Trophoblast cell (in vitro differentiated cells and primary cell): ENCODE data around the gene ABLIM2.

Experiments used
- DNase-seq, 2 donors: peaks; one replicate each; pipeline ENCODE4 v3.0.0-alpha.2; 2016
- H2AFZ ChIP-seq: 2 replicates; pipeline ENCODE4 v1.6.1; 2013; ENCODE audit warnings: low read length, moderate library complexity, mild to moderate bottlenecking; ENCODE audit not compliant: insufficient read depth, poor library complexity
- H2AK5ac ChIP-seq: 2 replicates; pipeline ENCODE4 v1.6.1; 2013; ENCODE audit warnings: mild to moderate bottlenecking, low read length
- H2BK120ac ChIP-seq: 2 replicates; pipeline ENCODE4 v1.6.1; 2013; ENCODE audit warnings: low read length, mild to moderate bottlenecking, moderate library complexity; ENCODE audit not compliant: insufficient read depth, poor library complexity
- H2BK12ac ChIP-seq: 2 replicates; pipeline ENCODE4 v1.6.1; 2013; ENCODE audit warnings: mild to moderate bottlenecking, low read length, moderate library complexity
- H2BK5ac ChIP-seq: 2 replicates; pipeline ENCODE4 v1.6.1; 2013; ENCODE audit warnings: low read length, low read depth, moderate library complexity, mild to moderate bottlenecking; ENCODE audit not compliant: poor library complexity
- H3K14ac ChIP-seq: 2 replicates; pipeline ENCODE4 v1.6.1; 2013; ENCODE audit warnings: mild to moderate bottlenecking, low read length
- H3K18ac ChIP-seq: 2 replicates; pipeline ENCODE4 v1.6.1; 2013; ENCODE audit warnings: mild to moderate bottlenecking, low read length
- H3K23ac ChIP-seq: 2 replicates; pipeline ENCODE4 v1.6.1; 2013; ENCODE audit warnings: low read length
- H3K27ac ChIP-seq: 2 replicates; pipeline ENCODE4 v1.5.1; 2013; ENCODE audit warnings: low read depth, mild to moderate bottlenecking, inconsistent platforms, low read length, moderate library complexity
- H3K27me3 ChIP-seq: 2 replicates; pipeline ENCODE4 v1.6.1; 2013; ENCODE audit warnings: inconsistent platforms, mild to moderate bottlenecking, low read length, moderate library complexity; ENCODE audit not compliant: insufficient read depth
- H3K36me3 ChIP-seq, 2 experiments: 1 replicate in 1 of 2; 2 replicates in 1 of 2; pipeline ENCODE4 v1.6.1; 2013; ENCODE audit warnings: low read length in 2 of 2, mild to moderate bottlenecking in 2 of 2, moderate library complexity in 1 of 2; ENCODE audit not compliant: insufficient read depth in 2 of 2, control insufficient read depth in 1 of 2
- H3K4ac ChIP-seq: 2 replicates; pipeline ENCODE4 v1.6.1; 2013; ENCODE audit warnings: low read depth, mild to moderate bottlenecking, low read length, moderate library complexity
- H3K4me1 ChIP-seq, 2 experiments: 1 replicate in 1 of 2; 2 replicates in 1 of 2; pipeline ENCODE4 v1.6.1; 2013; ENCODE audit warnings: low read length in 2 of 2, mild to moderate bottlenecking in 2 of 2, moderate library complexity in 1 of 2; ENCODE audit not compliant: insufficient read depth in 2 of 2, control insufficient read depth in 1 of 2
- H3K4me2 ChIP-seq: 2 replicates; pipeline ENCODE4 v1.6.1; 2013; ENCODE audit warnings: inconsistent platforms, mild to moderate bottlenecking, low read length, moderate library complexity
- H3K4me3 ChIP-seq: 2 replicates; pipeline ENCODE4 v1.5.1; 2013; ENCODE audit warnings: mild to moderate bottlenecking, low read depth, low read length, inconsistent platforms
- H3K79me1 ChIP-seq: one replicate; pipeline ENCODE4 v1.6.1; 2013; ENCODE audit warnings: low read length
- H3K79me2 ChIP-seq: 2 replicates; pipeline ENCODE4 v1.6.1; 2013; ENCODE audit warnings: low read length, mild to moderate bottlenecking; ENCODE audit not compliant: control insufficient read depth, insufficient read depth, poor library complexity
- H3K9ac ChIP-seq: 2 replicates; pipeline ENCODE4 v1.6.1; 2013; ENCODE audit warnings: mild to moderate bottlenecking, low read length
- H3K9me3 ChIP-seq: 2 replicates; pipeline ENCODE4 v1.6.1; 2013; ENCODE audit warnings: low read depth, mild to moderate bottlenecking, control low read depth, inconsistent platforms, low read length; ENCODE audit not compliant: insufficient read depth
- H4K12ac ChIP-seq: 2 replicates; pipeline ENCODE4 v1.6.1; 2013; ENCODE audit warnings: low read depth, mild to moderate bottlenecking, low read length, moderate library complexity
- H4K8ac ChIP-seq: 2 replicates; pipeline ENCODE4 v1.6.1; 2013; ENCODE audit warnings: low read depth, mild to moderate bottlenecking, low read length, moderate library complexity
- H4K91ac ChIP-seq: one replicate; pipeline ENCODE4 v1.6.1; 2013; ENCODE audit warnings: low read depth, mild to moderate bottlenecking, low read length, moderate library complexity
- WGBS: extraction: QIAGEN DNeasy Blood & Tissue Kit; methylation state at CpG from one replicate; pipeline ENCODE4 v1.1.7; 2013; ENCODE audit warnings: missing lambda C conversion rate; ENCODE audit not compliant: insufficient read length, insufficient coverage; ENCODE audit errors: extremely low coverage; 5-methylcytosine and 5-hydroxymethylcytosine counted together

The ABLIM2 gene

GRCh38 chr4:7990807-7991459 is 167.7 kb downstream of the ABLIM2 start:
- Histone ChIP-seq H2AK5ac (no peak overlapping the region), H4K8ac (no peak overlapping the region), H3K79me1 (no peaks in the 10 kb centered on the region), H3K9me3 (peaks cover 2% of the 10 kb centered on the region), H3K4me2 (no peak overlapping the region), H2BK12ac (no peak overlapping the region), H3K4me3 (no peak overlapping the region), H4K12ac (no peak overlapping the region), H3K27me3 (no peaks in the 10 kb centered on the region), H4K91ac (no peak overlapping the region), H3K23ac (no peak overlapping the region), H2BK5ac (no peak overlapping the region), H3K14ac (no peak overlapping the region), H3K27ac (no peak overlapping the region), H3K9ac (no peak overlapping the region), H2AFZ (no peak overlapping the region), H3K79me2 (no peaks in the 10 kb centered on the region), H3K4me1 (no peaks in the 10 kb centered on the region), H2BK120ac (no peak overlapping the region), H3K36me3 (no peaks in the 10 kb centered on the region), H3K4ac (no peak overlapping the region), H3K18ac (no peak overlapping the region)
- no CpG with 5 or more reads among the region's 10 CpGs for WGBS
- no peak for DNase-seq

DNA sequence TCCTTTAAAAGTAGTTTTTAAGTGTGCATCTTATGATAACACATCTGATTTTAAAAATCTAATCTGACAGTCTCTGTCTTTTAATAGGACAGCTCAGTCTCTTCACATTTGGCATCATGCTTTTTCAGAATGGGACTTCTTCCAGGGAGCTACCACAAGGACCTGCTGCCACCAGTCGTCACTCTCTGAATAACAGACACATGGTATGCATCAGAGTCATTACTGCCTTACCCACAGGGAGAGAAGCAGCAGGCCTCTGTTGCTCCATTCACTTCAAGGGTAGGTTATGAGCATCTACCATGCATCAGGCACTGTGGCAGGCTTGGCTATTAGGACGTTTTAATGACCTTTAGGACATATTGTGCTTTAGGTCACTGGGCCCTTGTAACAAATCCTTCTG is 169.0 kb downstream of the ABLIM2 start:
- no peak overlapping the region for H2BK120ac ChIP-seq
- no peaks in the 10 kb centered on the region for H3K4me1 ChIP-seq
- H2BK12ac ChIP-seq: no peak overlapping the region
- no peak overlapping the region for H3K4ac ChIP-seq
- H3K79me2 ChIP-seq: no peaks in the 10 kb centered on the region
- H4K91ac ChIP-seq: no peak overlapping the region
- no peak overlapping the region for H2AK5ac ChIP-seq
- no peak overlapping the region for H2AFZ ChIP-seq
- no peaks in the 10 kb centered on the region for H3K79me1 ChIP-seq
- no peak overlapping the region for H4K12ac ChIP-seq
- no peak overlapping the region for H3K14ac ChIP-seq
- H3K4me2 ChIP-seq: no peak overlapping the region
- no peak overlapping the region for H3K18ac ChIP-seq
- WGBS: no CpG with 5 or more reads among the region's 2 CpGs
- no peak overlapping the region for H4K8ac ChIP-seq
- no peak overlapping the region for H3K4me3 ChIP-seq
- H2BK5ac ChIP-seq: no peak overlapping the region
- H3K9ac ChIP-seq: no peak overlapping the region
- no peak overlapping the region for H3K27ac ChIP-seq
- no peaks in the 10 kb centered on the region for H3K27me3 ChIP-seq
- DNase-seq: no peak
- no peaks in the 10 kb centered on the region for H3K9me3 ChIP-seq
- H3K36me3 ChIP-seq: no peaks in the 10 kb centered on the region
- H3K23ac ChIP-seq: no peak overlapping the region

- Histone ChIP-seq H4K12ac (no peak overlapping the region), H3K9ac (no peak overlapping the region), H2AK5ac (no peak overlapping the region), H2BK12ac (no peak overlapping the region), H3K23ac (no peak overlapping the region), H3K79me1 (no peaks in the 10 kb centered on the region), H3K4me1 (no peaks in the 10 kb centered on the region), H2BK120ac (no peak overlapping the region), H4K91ac (no peak overlapping the region), H3K4me2 (no peak overlapping the region), H3K14ac (no peak overlapping the region), H3K18ac (no peak overlapping the region), H2BK5ac (no peak overlapping the region), H3K4me3 (no peak overlapping the region), H3K27ac (no peak overlapping the region), H3K79me2 (no peaks in the 10 kb centered on the region), H3K9me3 (no peaks in the 10 kb centered on the region), H2AFZ (no peak overlapping the region), H4K8ac (no peak overlapping the region), H3K27me3 (no peaks in the 10 kb centered on the region), H3K36me3 (no peaks in the 10 kb centered on the region), H3K4ac (no peak overlapping the region)
- DNase-seq: peak in 1 of 2 donors; percentile 33
- no CpG with 5 or more reads among the region's 1 CpG for WGBS
Observed at GRCh38 chr4:7988437-7988836, 170.2 kb downstream of the ABLIM2 start.

DNA sequence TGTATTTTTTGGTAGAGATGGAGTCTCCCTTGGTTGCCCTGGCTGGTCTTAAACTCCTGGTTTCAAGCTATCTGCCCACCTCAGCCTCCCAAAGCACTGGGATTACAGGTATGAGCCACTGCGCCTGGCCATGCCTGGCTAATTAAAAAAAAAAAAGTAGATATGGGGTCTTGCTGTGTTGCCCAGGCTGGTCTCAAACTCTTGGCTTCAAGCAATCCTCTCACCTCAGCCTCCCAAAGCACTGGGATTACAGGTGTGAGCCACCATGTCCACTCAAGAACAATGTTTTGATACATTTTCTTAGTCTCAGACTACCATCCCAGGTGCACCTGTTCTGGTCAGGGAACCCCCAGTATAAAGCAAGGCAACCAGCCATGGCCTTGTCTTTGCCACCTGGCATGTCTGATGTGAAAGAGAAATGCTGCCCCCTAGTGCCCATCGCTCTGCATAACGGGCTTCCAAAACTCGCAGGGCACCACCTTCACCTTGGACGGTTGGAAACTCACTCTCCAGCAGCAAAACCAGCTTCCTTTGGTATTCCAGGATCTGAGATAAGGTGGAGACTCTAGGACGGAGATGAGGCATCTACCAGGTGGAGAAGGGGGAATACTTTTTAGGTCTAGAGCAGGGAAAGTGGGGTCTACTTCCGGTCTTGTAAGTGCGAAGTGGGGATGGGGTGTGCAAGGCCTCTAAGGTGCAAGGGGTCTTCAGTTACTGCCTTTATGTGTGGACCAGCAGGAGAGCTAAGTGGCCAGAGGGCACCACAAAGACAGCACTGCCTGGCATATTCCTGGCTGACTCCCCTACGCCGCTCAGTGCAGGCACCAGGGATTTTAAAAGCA is 171.2 kb downstream of the ABLIM2 start:
- Histone ChIP-seq H2BK120ac (no peak overlapping the region), H2BK5ac (no peak overlapping the region), H3K14ac (no peak overlapping the region), H3K9ac (no peak overlapping the region), H3K23ac (no peak overlapping the region), H3K79me2 (no peaks in the 10 kb centered on the region), H3K36me3 (no peaks in the 10 kb centered on the region), H3K4me3 (no peak overlapping the region), H4K8ac (no peak overlapping the region), H2AK5ac (no peak overlapping the region), H3K79me1 (no peaks in the 10 kb centered on the region), H3K27ac (no peak overlapping the region), H3K18ac (no peak overlapping the region), H3K4me2 (no peak overlapping the region), H3K4me1 (no peaks in the 10 kb centered on the region), H2BK12ac (no peak overlapping the region), H3K4ac (no peak overlapping the region), H3K9me3 (no peaks in the 10 kb centered on the region), H3K27me3 (no peaks in the 10 kb centered on the region), H4K91ac (no peak overlapping the region), H2AFZ (no peak overlapping the region), H4K12ac (no peak overlapping the region)
- DNase-seq: peak; percentile 68 to 91
- WGBS: no CpG with 5 or more reads among the region's 10 CpGs
